ENCODE measurements around the gene CTDP1. TPM values are rescaled to one million over a fixed set of nuclear protein-coding genes. Genes with fewer than 3 reads are reported as not detected.

The CTDP1 gene
- total RNA-seq, 4 donors from 2014 or later = 20.7 to 36.2 (median 25.8) TPM

DNA sequence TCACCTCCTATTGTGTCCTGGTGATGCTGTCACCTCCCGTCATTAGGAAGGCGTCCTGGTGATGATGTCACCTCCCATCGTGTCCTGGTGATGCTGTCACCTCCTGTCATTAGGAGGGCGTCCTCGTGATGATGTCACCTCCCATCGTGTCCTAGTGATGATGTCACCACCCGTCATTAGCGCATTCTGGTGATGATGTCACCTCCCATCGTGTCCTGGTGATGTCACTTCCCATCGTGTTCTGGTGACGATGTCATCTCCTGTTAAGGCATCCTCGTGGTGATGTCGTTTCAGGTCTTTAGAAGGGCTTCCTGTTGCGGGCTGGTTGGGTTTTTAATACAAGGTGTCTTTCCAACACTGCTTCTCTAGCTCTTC, 40.7 kb downstream of the CTDP1 start:
- Histone ChIP-seq H3K27me3 (no peaks in the 10 kb centered on the region), H3K36me3 (peaks cover 0 to 87% (median 0%) of the 10 kb centered on the region in 3 donors), H3K4me3 (no peak overlapping the region), H3K4me1 (no peaks in the 10 kb centered on the region), H3K9me3 (no peaks in the 10 kb centered on the region), H3K27ac (no peak overlapping the region)
- no peak for DNase-seq
- TF ChIP-seq, protein P1, sequence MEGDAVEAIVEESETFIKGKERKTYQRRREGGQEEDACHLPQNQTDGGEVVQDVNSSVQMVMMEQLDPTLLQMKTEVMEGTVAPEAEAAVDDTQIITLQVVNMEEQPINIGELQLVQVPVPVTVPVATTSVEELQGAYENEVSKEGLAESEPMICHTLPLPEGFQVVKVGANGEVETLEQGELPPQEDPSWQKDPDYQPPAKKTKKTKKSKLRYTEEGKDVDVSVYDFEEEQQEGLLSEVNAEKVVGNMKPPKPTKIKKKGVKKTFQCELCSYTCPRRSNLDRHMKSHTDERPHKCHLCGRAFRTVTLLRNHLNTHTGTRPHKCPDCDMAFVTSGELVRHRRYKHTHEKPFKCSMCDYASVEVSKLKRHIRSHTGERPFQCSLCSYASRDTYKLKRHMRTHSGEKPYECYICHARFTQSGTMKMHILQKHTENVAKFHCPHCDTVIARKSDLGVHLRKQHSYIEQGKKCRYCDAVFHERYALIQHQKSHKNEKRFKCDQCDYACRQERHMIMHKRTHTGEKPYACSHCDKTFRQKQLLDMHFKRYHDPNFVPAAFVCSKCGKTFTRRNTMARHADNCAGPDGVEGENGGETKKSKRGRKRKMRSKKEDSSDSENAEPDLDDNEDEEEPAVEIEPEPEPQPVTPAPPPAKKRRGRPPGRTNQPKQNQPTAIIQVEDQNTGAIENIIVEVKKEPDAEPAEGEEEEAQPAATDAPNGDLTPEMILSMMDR (IDR thresholded peaks at IDR 0.05) = no peak

DNA sequence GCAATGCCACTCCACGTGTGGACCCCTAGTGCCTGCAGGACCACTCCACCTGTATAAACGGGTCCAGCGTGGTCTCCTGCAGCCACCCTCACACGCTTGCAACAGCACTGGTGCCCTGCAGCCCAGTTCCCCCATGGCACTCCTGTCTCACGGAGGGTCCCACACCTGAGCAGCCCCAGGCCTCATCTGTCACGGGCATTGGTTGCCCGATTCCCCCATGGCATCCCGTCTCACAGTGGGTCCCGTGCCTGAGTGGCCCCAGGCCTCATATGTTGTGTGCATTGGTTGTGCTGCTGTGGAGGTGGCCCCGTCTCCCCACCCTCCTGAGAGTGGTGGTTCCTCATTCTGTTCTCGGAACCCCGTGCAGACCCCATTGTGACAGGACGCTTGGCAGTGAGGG, 43.4 kb downstream of the CTDP1 start:
- no peaks in the 10 kb centered on the region for H3K27me3 ChIP-seq
- TF ChIP-seq, protein P1 (IDR thresholded peaks at IDR 0.05) = no peak
- no peak for TF ChIP-seq POLR2A (IDR thresholded peaks at IDR 0.05)
- peaks cover 0 to 71% (median 0%) of the 10 kb centered on the region in 3 donors for H3K36me3 ChIP-seq
- H3K27ac ChIP-seq = no peak overlapping the region
- no peaks in the 10 kb centered on the region for H3K9me3 ChIP-seq
- H3K4me3 ChIP-seq = no peak overlapping the region
- no peaks in the 10 kb centered on the region for H3K4me1 ChIP-seq
- no peak for DNase-seq

DNA sequence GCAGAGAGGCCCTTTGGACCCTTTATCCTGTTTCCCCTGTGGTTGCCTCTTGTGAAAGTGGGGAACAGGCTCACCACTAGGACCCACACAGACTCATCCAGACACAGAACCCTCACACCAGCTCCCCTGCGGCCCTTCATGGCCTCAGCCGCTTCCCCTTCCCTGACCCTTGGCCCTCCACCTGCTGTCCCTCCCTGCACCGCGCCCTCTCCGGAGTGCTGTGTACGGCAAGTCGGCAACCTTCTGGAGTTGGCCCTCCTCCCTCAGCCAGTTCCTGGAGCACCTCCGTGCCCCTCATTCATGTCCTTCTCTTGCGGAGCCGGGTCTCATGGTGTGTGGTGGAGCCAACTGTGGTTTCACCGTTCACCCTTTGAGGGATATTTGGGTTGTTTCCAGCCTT, 44.0 kb downstream of the CTDP1 start:
- Histone ChIP-seq H3K36me3 (peaks cover 0 to 71% (median 0%) of the 10 kb centered on the region in 3 donors), H3K27ac (no peak overlapping the region), H3K9me3 (no peaks in the 10 kb centered on the region), H3K4me3 (no peak overlapping the region), H3K27me3 (no peaks in the 10 kb centered on the region), H3K4me1 (no peaks in the 10 kb centered on the region)
- peak in 1 of 3 donors; percentile 37 for DNase-seq
- no peak for TF ChIP-seq POLR2A (IDR thresholded peaks at IDR 0.05)
- TF ChIP-seq, protein P1 (IDR thresholded peaks at IDR 0.05) = no peak

- Histone ChIP-seq H3K4me1 (no peaks in the 10 kb centered on the region), H3K27me3 (no peaks in the 10 kb centered on the region), H3K36me3 (peaks cover 0 to 71% (median 0%) of the 10 kb centered on the region in 3 donors), H3K27ac (no peak overlapping the region), H3K4me3 (no peak overlapping the region), H3K9me3 (no peaks in the 10 kb centered on the region)
- DNase-seq = no peak
- TF ChIP-seq, protein P1 (IDR thresholded peaks at IDR 0.05) = no peak
- no peak for TF ChIP-seq POLR2A (IDR thresholded peaks at IDR 0.05)
Observed at GRCh38 chr18:79724299-79725080, 44.9 kb downstream of the CTDP1 start.

DNA sequence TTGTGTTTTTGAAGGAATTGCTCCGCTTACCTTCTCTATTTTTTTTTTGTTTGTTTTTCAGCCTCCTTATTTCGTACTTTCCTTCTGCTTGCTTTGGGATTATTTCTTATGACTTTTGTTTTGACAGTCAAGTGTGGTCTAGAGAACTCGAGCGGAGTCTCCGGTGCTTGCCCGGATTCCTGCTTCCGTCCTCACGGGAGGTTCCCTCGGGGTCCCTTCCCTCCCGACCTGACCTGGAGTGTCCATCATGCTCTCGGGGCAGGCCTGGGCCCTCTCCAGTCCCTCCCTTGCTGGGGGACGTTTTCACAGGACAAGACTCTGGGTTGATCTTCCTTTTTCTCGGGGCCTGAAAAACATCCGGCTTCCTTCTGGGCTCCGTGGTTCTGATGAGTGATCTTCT, 45.9 kb downstream of the CTDP1 start:
- H3K27ac ChIP-seq = no peak overlapping the region
- no peak for TF ChIP-seq POLR2A (IDR thresholded peaks at IDR 0.05)
- TF ChIP-seq, protein P1 (IDR thresholded peaks at IDR 0.05) = no peak
- H3K4me1 ChIP-seq = no peaks in the 10 kb centered on the region
- H3K4me3 ChIP-seq = no peak overlapping the region
- H3K36me3 ChIP-seq = peaks cover 0 to 71% (median 0%) of the 10 kb centered on the region in 3 donors
- H3K27me3 ChIP-seq = no peaks in the 10 kb centered on the region
- H3K9me3 ChIP-seq = peaks cover 0 to 3% (median 0%) of the 10 kb centered on the region in 4 donors
- peak in 1 of 3 donors; percentile 31 for DNase-seq
